Measurements from ENCODE around the gene MAOB.
"Not testable (repeated sequence)": the region's sequence is repeated elsewhere in the genome, so short reads cannot be mapped to it uniquely, and the experiment has no call there.

Gene MAOB

GRCh38 chrX:43750248-43750676, 132.0 kb downstream of the MAOB start:
- DNase-seq, result peak; percentile 63

GRCh38 chrX:43747476-43747875, 134.8 kb downstream of the MAOB start:
- DNase-seq, result no peak

GRCh38 chrX:43745938-43746721, 136.1 kb downstream of the MAOB start:
- no peak for DNase-seq

GRCh38 chrX:43744284-43744683, 138.0 kb downstream of the MAOB start:
- no peak for DNase-seq

GRCh38 chrX:43743100-43743822, 139.0 kb downstream of the MAOB start:
- no peak for DNase-seq

- DNase-seq, result no peak
These were observed 140.2 kb downstream of the MAOB start for GRCh38 chrX:43741843-43742573.

- DNase-seq, result no peak
These were observed 146.3 kb downstream of the MAOB start for GRCh38 chrX:43735957-43736356.

GRCh38 chrX:43735534-43735933, 146.7 kb downstream of the MAOB start:
- DNase-seq, result no peak

GRCh38 chrX:43734444-43734843, 147.8 kb downstream of the MAOB start:
- DNase-seq, result no peak

- no peak for DNase-seq
These were observed 148.6 kb downstream of the MAOB start for GRCh38 chrX:43733699-43734098.

- no peak for DNase-seq
These were observed 151.2 kb downstream of the MAOB start for GRCh38 chrX:43731086-43731485.

GRCh38 chrX:43728966-43729365, 153.3 kb downstream of the MAOB start:
- no peak for DNase-seq

GRCh38 chrX:43728002-43728401, 154.2 kb downstream of the MAOB start:
- DNase-seq, result no peak

- DNase-seq, result not testable (repeated sequence)
These were observed 155.0 kb downstream of the MAOB start for GRCh38 chrX:43727254-43727653.

- DNase-seq, result not testable (repeated sequence)
These were observed 157.0 kb downstream of the MAOB start for GRCh38 chrX:43725227-43725626.

- DNase-seq, result no peak
These were observed 161.3 kb downstream of the MAOB start for GRCh38 chrX:43720961-43721360.

- no peak for DNase-seq
These were observed 162.2 kb downstream of the MAOB start for GRCh38 chrX:43720082-43720481.

- DNase-seq, result no peak
These were observed 163.3 kb downstream of the MAOB start for GRCh38 chrX:43718956-43719355.

GRCh38 chrX:43718546-43718945, 163.7 kb downstream of the MAOB start:
- no peak for DNase-seq

GRCh38 chrX:43718081-43718480, 164.2 kb downstream of the MAOB start:
- no peak for DNase-seq

- DNase-seq, result no peak
These were observed 165.1 kb downstream of the MAOB start for GRCh38 chrX:43717161-43717560.

GRCh38 chrX:43716696-43717095, 165.6 kb downstream of the MAOB start:
- no peak for DNase-seq
